SHP77 treated with DMSO at 0.1 percent for 48 hours (cell line): Measurements from ENCODE around the gene KCNMA1.

Experiments used
- DNase-seq: peaks from one replicate; lab custom pipeline; 2025; lab: John Stamatoyannopoulos, UW

The KCNMA1 gene

DNA sequence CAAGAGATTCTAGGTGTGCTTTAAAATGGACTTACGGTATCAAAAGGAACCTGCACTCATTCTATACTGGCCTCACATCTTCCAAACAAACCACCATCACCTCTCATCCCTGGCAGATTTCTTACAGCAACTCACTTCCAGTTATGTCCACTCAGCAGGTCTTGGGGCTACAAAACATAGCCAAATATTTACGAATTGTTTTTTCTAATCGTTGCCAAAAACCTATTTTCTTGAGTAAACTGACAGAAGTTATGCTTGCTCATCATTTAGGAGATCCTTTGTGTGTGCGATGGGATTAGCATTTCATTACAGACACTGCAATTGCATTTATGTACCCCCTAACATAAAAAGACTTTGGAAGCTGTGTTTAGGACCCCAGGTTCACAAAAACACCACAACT, 2.7 kb downstream of the KCNMA1 start:
- DNase-seq: no peak

GRCh38 chr10:77633376-77633775, 4.2 kb downstream of the KCNMA1 start:
- no peak for DNase-seq

- DNase-seq: no peak
Observed at GRCh38 chr10:77631241-77631640, 6.4 kb downstream of the KCNMA1 start.

DNA sequence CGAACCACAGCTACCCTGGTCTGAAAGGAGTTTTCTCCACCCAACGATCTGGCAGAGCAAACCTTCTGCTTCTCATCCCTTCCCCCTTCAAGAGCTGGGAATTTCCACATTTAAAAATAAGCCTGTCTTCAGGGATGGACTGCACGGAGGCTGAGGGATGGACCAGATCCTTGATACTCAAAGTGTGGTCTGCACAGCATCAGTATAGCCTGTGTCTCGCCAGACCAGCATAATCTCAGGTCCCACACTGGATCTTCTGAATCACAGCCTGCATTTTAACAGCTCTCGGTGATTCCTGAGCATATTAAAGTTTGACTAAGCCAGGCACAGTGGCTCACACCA, 7.1 kb downstream of the KCNMA1 start:
- DNase-seq: no peak

GRCh38 chr10:77629775-77630506, 7.7 kb downstream of the KCNMA1 start:
- DNase-seq: no peak

GRCh38 chr10:77628906-77629730, 8.5 kb downstream of the KCNMA1 start:
- no peak for DNase-seq

DNA sequence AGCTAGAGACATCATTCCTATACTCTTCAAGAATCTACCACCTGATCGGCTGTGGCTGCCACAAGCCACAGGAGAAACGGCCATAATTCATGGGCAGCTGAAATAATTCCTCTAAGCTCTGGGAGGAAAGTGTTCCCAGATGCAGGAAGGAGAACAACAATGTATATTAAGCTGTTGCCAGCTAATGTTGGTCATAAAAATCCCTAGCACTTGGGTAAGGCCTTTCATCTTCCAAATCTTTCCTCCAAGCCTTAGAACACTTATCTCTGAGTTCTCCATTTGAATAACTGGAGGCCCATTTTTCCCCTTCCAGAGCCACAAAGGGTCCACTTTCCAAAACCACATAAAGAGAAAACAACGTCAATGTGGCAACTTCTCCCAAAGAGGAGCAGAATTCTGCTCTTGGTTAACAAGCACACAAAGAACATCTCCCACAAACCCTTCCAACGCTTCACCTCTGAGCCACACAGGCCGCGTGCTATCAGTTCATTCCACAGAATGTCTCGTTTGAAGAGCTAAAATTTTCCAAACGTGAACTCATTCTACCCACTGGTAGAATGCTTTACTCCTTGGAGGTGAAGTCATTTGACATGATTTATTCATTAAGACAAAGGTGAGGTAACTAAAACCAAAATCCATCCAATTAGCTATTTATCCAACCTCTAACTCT, 11.2 kb downstream of the KCNMA1 start:
- DNase-seq: no peak

DNA sequence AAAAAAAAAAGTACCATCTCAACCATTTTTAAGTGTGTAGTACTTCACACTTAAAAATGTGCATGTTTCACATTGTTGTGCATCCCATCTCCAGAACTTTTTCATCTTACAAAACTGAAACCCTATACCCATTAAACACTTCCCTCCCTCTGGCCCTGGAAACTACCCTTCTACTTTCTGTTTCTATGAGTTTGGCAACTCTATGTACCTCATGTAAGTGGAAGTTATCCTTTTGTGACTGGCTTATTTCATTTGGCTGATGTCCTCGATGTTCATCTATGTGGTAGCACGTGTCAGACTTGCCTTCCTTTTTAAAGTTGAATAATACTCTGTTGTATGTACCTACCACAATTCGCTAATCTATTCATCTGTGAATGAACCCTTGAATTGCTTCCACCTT, 12.2 kb downstream of the KCNMA1 start:
- no peak for DNase-seq

GRCh38 chr10:77622889-77623291, 14.7 kb downstream of the KCNMA1 start:
- DNase-seq: no peak

- no peak for DNase-seq
Observed at GRCh38 chr10:77620731-77621130, 16.9 kb downstream of the KCNMA1 start.

DNA sequence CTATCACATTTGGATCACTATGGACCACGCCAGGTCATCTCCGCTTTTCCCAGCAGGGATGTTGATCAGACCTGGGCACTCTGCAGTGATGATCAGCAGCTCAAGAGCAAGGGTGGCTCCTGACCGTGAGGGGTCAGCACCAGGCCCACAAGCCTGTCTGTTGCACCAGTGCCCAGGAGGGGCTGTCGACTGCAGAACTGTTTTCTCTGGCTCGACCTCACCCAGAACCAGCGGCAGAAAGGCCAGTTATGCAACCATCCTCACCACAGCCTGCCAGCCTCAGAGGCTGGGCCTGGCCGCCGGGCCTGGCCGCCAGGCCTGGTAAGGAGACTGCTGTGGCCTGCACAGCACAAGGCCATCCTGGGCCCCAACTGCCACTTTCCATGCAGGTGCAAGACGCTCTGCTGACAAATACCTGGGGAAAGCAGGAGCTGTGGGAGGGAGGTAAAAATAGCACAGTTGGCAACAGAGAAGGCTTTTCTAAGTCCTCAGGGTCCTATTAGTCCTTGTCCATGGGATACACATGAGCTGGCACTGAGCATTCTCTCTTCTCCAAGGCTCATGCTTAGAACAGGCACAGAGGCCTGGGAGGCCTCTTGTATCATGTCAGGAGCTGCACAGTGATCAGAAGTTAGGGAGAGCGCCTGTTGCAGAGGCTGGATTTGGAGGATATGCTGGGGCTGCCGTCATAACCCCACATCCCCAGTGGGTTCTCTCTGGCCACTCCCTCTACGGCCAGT, 17.5 kb downstream of the KCNMA1 start:
- no peak for DNase-seq

- no peak for DNase-seq
Observed at GRCh38 chr10:77618117-77618516, 19.5 kb downstream of the KCNMA1 start.

GRCh38 chr10:77616766-77617165, 20.8 kb downstream of the KCNMA1 start:
- no peak for DNase-seq

DNA sequence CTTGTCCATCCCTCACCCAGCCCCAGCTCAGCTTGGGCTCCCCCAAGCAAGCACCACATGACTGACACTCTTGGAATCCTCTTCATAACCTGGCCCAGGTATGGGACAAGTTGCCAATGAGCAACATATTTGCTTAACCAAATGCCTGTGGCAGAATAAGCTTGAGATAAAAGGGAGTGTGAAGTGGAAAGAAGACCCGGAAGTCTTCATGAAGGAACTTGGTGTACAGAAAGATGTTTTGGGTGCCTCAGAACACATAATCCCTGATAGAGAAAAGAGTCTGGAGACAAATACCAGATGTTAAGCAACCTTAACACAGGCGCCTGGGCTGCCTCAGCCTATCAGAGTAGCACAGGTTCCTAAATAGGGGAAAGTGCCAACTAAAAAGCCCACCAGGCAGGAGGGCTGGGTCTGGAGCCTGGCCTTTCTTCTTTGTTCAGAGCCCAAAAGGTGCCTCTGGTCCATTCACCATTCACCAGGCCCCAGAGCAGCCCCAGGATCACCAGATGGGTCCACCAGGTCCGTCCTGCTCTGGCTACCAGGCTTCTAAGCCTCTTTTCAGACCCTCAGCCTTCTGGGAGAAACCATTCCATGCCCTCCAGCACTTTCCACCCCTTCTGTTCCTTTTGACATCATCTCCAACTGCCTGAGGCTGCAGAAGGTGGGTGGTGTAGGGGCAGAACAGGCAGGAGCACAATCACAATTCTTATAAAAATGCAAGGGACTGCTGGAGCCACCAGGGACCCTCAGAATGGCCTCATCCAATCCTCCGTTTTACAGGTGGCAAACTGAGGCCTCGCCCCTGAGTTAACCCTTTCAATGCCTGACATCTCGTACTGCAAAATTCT, 22.6 kb downstream of the KCNMA1 start:
- no peak for DNase-seq

DNA sequence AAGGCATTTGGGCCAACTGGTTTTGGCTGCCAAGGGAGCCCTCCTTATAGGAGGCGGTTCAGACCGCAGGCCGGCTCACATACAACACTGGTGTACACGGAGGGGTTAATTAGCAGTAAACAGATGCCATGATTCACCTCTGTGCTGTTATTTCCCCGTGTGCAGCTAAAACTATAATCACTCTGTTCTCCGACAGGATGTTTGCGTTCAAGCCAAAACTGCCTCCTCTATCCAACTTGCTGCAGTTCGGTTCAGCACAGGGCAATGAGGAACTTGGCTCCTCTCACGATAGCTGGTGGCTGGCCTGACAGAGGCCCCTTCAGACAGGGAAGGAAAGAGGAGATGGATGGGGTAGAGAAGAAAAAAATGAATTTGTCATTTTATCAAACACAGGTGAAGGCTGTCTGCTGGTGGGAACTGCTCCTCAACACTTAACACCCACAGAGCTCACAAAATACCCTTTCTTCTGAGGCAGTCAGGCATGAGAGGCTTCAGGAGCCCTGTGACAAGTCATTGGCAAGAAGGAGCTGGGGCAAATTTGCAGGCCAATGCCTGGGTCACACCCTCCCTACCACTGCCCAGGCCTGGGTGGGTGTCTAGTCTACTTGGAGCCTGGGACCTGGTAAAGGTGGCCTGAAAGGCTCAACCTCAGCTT, 24.0 kb downstream of the KCNMA1 start:
- DNase-seq: no peak

GRCh38 chr10:77611670-77612069, 25.9 kb downstream of the KCNMA1 start:
- no peak for DNase-seq

DNA sequence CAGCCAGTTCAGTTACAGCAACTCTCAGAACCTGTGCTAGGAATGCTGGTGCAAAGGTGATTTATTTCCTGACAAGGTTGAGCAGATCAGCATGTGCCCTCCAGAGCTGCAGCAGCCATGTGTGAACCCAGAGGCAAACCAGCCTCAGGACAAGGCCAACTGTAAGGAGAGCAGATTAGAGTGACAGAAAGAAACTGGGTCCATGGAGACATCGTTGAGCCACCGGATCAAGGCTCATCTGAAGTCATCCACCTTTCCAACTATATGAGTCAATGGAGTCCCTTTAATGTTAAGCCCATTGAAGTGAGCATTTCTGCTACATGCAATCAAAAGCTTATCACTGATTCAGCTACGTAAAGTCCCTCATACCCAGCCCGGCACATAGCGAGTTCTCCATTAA, 26.4 kb downstream of the KCNMA1 start:
- no peak for DNase-seq

DNA sequence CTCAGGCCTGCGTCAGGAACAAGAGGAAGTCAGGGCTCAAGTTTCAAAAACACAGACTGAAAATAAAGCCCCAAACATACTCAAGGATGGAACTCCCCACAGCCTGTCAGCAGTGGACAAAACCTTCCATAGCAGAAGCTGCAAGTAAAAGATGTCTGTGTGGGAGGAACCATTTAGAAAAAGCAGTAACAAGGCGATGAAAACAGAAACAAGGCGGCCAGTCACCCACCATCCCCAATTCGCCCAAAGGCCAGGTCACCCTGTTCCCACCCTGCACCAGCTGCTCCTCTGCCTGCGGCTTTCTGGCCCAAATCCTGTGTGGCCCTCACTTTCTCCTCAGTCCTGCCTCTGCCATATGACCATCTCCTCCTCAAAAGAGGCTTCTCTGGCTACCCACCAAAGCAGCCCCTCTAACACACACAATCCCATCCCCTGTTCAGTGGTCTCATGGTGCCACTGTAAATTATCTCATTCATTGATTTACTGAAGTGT, 27.8 kb downstream of the KCNMA1 start:
- DNase-seq: no peak

DNA sequence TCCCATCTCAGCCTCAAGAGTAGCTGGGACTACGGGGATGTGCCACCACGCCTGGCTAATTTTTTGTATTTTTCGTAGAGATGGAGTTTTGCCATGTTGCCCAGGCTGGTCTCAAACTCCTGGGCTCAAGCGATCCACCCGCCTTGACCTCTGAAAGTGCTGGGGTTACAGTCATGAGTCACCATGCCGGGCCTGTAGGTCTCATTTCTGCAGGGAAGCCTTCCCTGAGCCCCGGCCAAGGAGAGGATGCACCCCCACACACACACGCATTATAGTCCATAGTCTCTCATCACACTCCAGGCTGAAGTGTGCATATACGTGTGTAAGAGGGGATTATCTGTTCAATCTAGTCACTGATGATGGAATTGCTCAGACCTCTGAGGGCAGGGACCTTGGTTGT, 29.3 kb downstream of the KCNMA1 start:
- no peak for DNase-seq

GRCh38 chr10:77606751-77607150, 30.9 kb downstream of the KCNMA1 start:
- DNase-seq: no peak

DNA sequence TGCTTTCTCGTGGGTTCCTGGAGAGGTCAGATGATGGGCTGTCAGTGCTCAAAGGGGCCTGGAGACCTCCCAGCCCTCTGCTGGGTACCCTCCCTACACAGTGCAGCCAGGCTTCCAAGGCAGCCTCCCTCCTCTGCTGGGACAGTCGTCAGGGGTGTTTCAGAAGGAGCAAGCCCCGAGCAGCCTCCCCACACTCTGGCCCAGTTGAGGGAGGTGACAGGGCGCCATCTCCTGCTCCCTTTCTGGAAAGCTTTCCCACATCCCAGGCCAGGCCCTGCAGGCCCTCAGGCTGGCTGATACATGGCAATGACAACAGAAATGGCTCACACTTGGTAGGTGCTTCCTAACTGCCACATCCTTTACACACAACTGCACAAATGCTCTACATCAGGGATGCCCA, 32.1 kb downstream of the KCNMA1 start:
- DNase-seq: no peak
